GM12864 (cell line): Measurements from ENCODE around the gene TM7SF2.
"Not testable (repeated sequence)": the region's sequence is repeated elsewhere in the genome, so short reads cannot be mapped to it uniquely, and the experiment has no call there.

ENCODE experiments used
- DNase-seq: peaks from one replicate; pipeline ENCODE4 v3.0.0-alpha.2; 2011; ENCODE audit warnings: low read depth
- H3K4me3 ChIP-seq: 2 replicates; pipeline ENCODE4 v1.5.1; 2011; ENCODE audit warnings: mild to moderate bottlenecking, low read depth, low read length, control low read depth
- CTCF ChIP-seq: IDR thresholded peaks from 2 replicates; pipeline ENCODE4 v1.5.1; 2011; ENCODE audit warnings: low read depth, mild to moderate bottlenecking, moderate library complexity, low read length, control low read depth, inconsistent platforms; ENCODE audit errors: missing control alignments

The TM7SF2 gene

GRCh38 chr11:65118097-65118837 is 6.6 kb downstream of the TM7SF2 start:
- no peak overlapping the region for H3K4me3 ChIP-seq

GRCh38 chr11:65118891-65119669 is 7.4 kb downstream of the TM7SF2 start:
- DNase-seq, H3K4me3 ChIP-seq: not testable (repeated sequence)

More at GRCh38 chr11:65118097-65118837, 6.6 kb downstream of the TM7SF2 start:
- no peak for TF ChIP-seq CTCF
- no peak for DNase-seq

GRCh38 chr11:65119670-65119995 is 8.0 kb downstream of the TM7SF2 start:
- TF ChIP-seq CTCF = no peak
- no peak for DNase-seq
- no peak overlapping the region for H3K4me3 ChIP-seq

- H3K4me3 ChIP-seq = peak overlapping the region; percentile 85
- no peak for TF ChIP-seq CTCF
Observed at GRCh38 chr11:65120831-65121230, 9.2 kb downstream of the TM7SF2 start.

GRCh38 chr11:65121447-65121864 is 9.8 kb downstream of the TM7SF2 start:
- H3K4me3 ChIP-seq = peak overlapping the region; percentile 85
- no peak for TF ChIP-seq CTCF
- DNase-seq = no peak

More at GRCh38 chr11:65120831-65121230, 9.2 kb downstream of the TM7SF2 start:
- no peak for DNase-seq

GRCh38 chr11:65121865-65122696 is 10.4 kb downstream of the TM7SF2 start, which contains the start of the genes FAU and MRPL49:
FAU (minus strand) TSS chr11:65122134; CDS start chr11:65121813, 321 bp downstream.
MRPL49 (plus strand) TSS chr11:65122321; CDS start chr11:65122347, 26 bp downstream.
- peak within 1 kb of the TSS; percentile 85 for H3K4me3 ChIP-seq
- no peak for TF ChIP-seq CTCF
- DNase-seq = peak; percentile 94

- DNase-seq = no peak
- no peak for TF ChIP-seq CTCF
- H3K4me3 ChIP-seq = no peak overlapping the region
Observed at GRCh38 chr11:65124480-65125196, 13.0 kb downstream of the TM7SF2 start.
